ENCODE measurements around the gene GPC5. TPM values are rescaled to one million over a fixed set of nuclear protein-coding genes. Genes with fewer than 3 reads are reported as not detected.

GPC5 gene
- total and polyA plus RNA-seq, 9 of the 15 experiments (the other 6 are each of a cell fraction or from before 2014, with no cell fraction given), result 0.18 to 0.27 TPM; not detected in 7

- DNase-seq (ENCODE audit: extremely low read depth in 1 of 4, low spot score in 3 of 4), result no peak
- Histone ChIP-seq H3K27ac (ENCODE audit: extremely low read depth, low read depth, low read length) (no peak overlapping the region), H4K20me1 (replicated peaks; ENCODE audit: control insufficient read depth, insufficient read depth, low read length) (no peaks in the 10 kb centered on the region), H3K9ac (ENCODE audit: insufficient read depth in 1 of 2, low read depth in 2 of 2, low read length in 2 of 2) (no peak overlapping the region), H3K4me3 (no peak overlapping the region), H2AFZ (ENCODE audit: low read depth, low read length) (no peak overlapping the region), H3K4me2 (ENCODE audit: insufficient read depth, low read length) (no peak overlapping the region), H3K9me3 (replicated peaks; ENCODE audit: control insufficient read depth, insufficient read depth, low read depth, low read length) (peaks cover 2% of the 10 kb centered on the region; the same call in 1 of the 2 replicates), H3K27me3 (ENCODE audit: control insufficient read depth in 2 of 2, insufficient read depth in 2 of 2, low read length in 2 of 2) (no peaks in the 10 kb centered on the region), H3K9me1 (ENCODE audit: control insufficient read depth, insufficient read depth, low read length) (no peaks in the 10 kb centered on the region), H3K79me2 (ENCODE audit: control insufficient read depth, insufficient read depth, low read length) (no peaks in the 10 kb centered on the region), H3K36me3 (ENCODE audit: control insufficient read depth, insufficient read depth, low read length) (no peaks in the 10 kb centered on the region), H3K4me1 (replicated peaks in 1 of 2; ENCODE audit: control insufficient read depth in 2 of 2, insufficient read depth in 2 of 2, low read length in 2 of 2) (no peaks in the 10 kb centered on the region)
- in situ Hi-C loops (cut with MboI), result no loop called here
- intact Hi-C loops (cut with micrococcal nuclease), result no loop called here
- CTCF ChIA-PET (ENCODE audit: low intra/inter-chr PET ratio), result no interaction called here
- ATAC-seq, result no peak
- BruUV-seq (replicated peaks), result no TSS peak
- POLR2A ChIA-PET, result interaction anchor here (1.0 kb wide), 1 partner anchor 10 kb away, joined by 3 read pairs; no protein-coding TSS in a partner anchor
- FAIRE-seq, result no peak
- TF ChIP-seq ZFP30 (CRISPR knock-in tag; IDR thresholded peaks at IDR 0.05; ENCODE audit: borderline replicate concordance), result no peak
- no peak for TF ChIP-seq SRSF9 (IDR thresholded peaks at IDR 0.05; ENCODE audit: borderline replicate concordance, low read depth, low read length)
- TF ChIP-seq ZNF165 (CRISPR knock-in tag; IDR thresholded peaks at IDR 0.05; ENCODE audit: borderline replicate concordance), result no peak
- no peak for TF ChIP-seq SIRT6 (IDR thresholded peaks at IDR 0.05; ENCODE audit: low read depth, low read length)
- TF ChIP-seq KDM1A (IDR thresholded peaks at IDR 0.05), result no peak
- 0 out of 2 replicates have a peak, but pooled peaks have one; percentile 23 for TF ChIP-seq MECOM (CRISPR knock-in tag; IDR thresholded peaks at IDR 0.05)
- TF ChIP-seq ZNF717 (CRISPR knock-in tag; IDR thresholded peaks at IDR 0.05), result 0 out of 2 replicates have a peak, but pooled peaks have one; percentile 19
- TF ChIP-seq SMARCB1 (IDR thresholded peaks at IDR 0.05; ENCODE audit: insufficient read length, low read depth), result no peak
- TF ChIP-seq TFAP4 (CRISPR knock-in tag; IDR thresholded peaks at IDR 0.05; ENCODE audit: borderline replicate concordance), result no peak
- TF ChIP-seq CSDE1 (IDR thresholded peaks at IDR 0.05), result no peak
- TF ChIP-seq ZNF551 (CRISPR knock-in tag; IDR thresholded peaks at IDR 0.05), result 0 out of 2 replicates have a peak, but pooled peaks have one; percentile 41
- no peak for TF ChIP-seq L3MBTL2 (IDR thresholded peaks at IDR 0.05)
- TF ChIP-seq ZNF644 (tag; IDR thresholded peaks at IDR 0.05; ENCODE audit: low read depth), result no peak
- TF ChIP-seq HMBOX1 (IDR thresholded peaks at IDR 0.05), result no peak
- TF ChIP-seq CEBPZ (IDR thresholded peaks at IDR 0.05; ENCODE audit: borderline replicate concordance, low read depth, low read length), result no peak
- no peak for TF ChIP-seq ZBTB1 (CRISPR knock-in tag; IDR thresholded peaks at IDR 0.05; ENCODE audit: borderline replicate concordance, low read depth)
- TF ChIP-seq YY1 (IDR thresholded peaks at IDR 0.05; ENCODE audit: borderline replicate concordance in 1 of 3, control insufficient read depth in 1 of 3, extremely low read depth in 1 of 3, insufficient read depth in 3 of 3, insufficient read length in 1 of 3, insufficient replicate concordance in 2 of 3, low read depth in 1 of 3, low read length in 2 of 3), result no peak
- no peak for TF ChIP-seq CBFA2T2 (conservative IDR thresholded peaks at IDR 0.05)
- no peak for TF ChIP-seq ESRRA (IDR thresholded peaks at IDR 0.05; ENCODE audit: borderline replicate concordance, low read depth)
Observed at GRCh38 chr13:91520952-91521351, 122.5 kb downstream of the GPC5 start.
